WERI-Rb-1 (cell line): ENCODE results near the gene APOH.

Experiments
- DNase-seq: peaks from one replicate; pipeline ENCODE4 v3.0.0-alpha.2; 2020
- H3K27ac ChIP-seq: fragments of 250-450 bp; sonication (Bioruptor Pico); 2 replicates; pipeline ENCODE4 v1.5.1; 2020; ENCODE audit warnings: mild to moderate bottlenecking, moderate library complexity
- H3K27me3 ChIP-seq: fragments of 250-450 bp; sonication (Bioruptor Pico); 2 replicates; pipeline ENCODE4 v1.5.1; 2021; ENCODE audit warnings: mild to moderate bottlenecking, low read depth, moderate library complexity; ENCODE audit not compliant: insufficient read depth, severe bottlenecking
- H3K36me3 ChIP-seq: fragments of 250-450 bp; sonication (Bioruptor Pico); 2 replicates; pipeline ENCODE4 v1.5.1; 2020; ENCODE audit warnings: mild to moderate bottlenecking, moderate library complexity
- H3K4me3 ChIP-seq: 2 replicates; pipeline ENCODE4 v1.5.1; 2011; ENCODE audit warnings: low read depth, mild to moderate bottlenecking, control low read depth, low read length
- H3K9me3 ChIP-seq: fragments of 250-450 bp; sonication (Bioruptor Pico); 2 replicates; pipeline ENCODE4 v1.5.1; 2021; ENCODE audit warnings: mild to moderate bottlenecking, moderate library complexity; ENCODE audit not compliant: severe bottlenecking
- TF ChIP-seq, protein P1 (sequence below): IDR thresholded peaks from 2 replicates; pipeline ENCODE4 v1.5.1; 2011; ENCODE audit warnings: low read depth, mild to moderate bottlenecking, control low read depth, inconsistent platforms, low read length

APOH gene

DNA sequence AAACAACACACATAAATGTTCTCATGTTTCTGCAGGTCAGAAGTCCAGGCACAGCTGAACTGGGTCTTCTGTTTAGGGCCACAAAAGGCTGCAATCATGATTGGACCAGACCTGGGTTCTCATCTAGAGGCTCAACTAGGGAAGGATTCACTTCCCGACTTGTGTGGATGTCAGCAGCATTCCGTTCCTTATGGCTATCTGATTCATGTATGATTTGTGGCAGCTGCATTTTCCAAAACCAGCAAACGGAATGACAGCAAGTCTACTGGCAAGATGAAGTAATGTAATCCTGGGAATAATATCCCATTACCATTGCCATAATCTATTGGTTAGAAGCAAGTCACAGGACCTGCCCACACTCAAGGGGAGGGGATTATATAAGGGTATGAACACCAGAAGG, 59.4 kb downstream of the APOH start:
- no peaks in the 10 kb centered on the region for H3K9me3 ChIP-seq
- H3K36me3 ChIP-seq = no peaks in the 10 kb centered on the region
- DNase-seq = no peak
- no peak overlapping the region for H3K4me3 ChIP-seq
- H3K27ac ChIP-seq = no peak overlapping the region
- no peaks in the 10 kb centered on the region for H3K27me3 ChIP-seq
- TF ChIP-seq, protein P1, sequence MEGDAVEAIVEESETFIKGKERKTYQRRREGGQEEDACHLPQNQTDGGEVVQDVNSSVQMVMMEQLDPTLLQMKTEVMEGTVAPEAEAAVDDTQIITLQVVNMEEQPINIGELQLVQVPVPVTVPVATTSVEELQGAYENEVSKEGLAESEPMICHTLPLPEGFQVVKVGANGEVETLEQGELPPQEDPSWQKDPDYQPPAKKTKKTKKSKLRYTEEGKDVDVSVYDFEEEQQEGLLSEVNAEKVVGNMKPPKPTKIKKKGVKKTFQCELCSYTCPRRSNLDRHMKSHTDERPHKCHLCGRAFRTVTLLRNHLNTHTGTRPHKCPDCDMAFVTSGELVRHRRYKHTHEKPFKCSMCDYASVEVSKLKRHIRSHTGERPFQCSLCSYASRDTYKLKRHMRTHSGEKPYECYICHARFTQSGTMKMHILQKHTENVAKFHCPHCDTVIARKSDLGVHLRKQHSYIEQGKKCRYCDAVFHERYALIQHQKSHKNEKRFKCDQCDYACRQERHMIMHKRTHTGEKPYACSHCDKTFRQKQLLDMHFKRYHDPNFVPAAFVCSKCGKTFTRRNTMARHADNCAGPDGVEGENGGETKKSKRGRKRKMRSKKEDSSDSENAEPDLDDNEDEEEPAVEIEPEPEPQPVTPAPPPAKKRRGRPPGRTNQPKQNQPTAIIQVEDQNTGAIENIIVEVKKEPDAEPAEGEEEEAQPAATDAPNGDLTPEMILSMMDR = no peak

GRCh38 chr17:66167189-66167815, 61.9 kb downstream of the APOH start:
- TF ChIP-seq, protein P1 = no peak
- H3K27ac ChIP-seq = no peak overlapping the region
- no peaks in the 10 kb centered on the region for H3K27me3 ChIP-seq
- DNase-seq = no peak
- no peaks in the 10 kb centered on the region for H3K36me3 ChIP-seq
- H3K9me3 ChIP-seq = no peaks in the 10 kb centered on the region
- H3K4me3 ChIP-seq = no peak overlapping the region

- Histone ChIP-seq H3K27me3 (no peaks in the 10 kb centered on the region), H3K9me3 (no peaks in the 10 kb centered on the region), H3K4me3 (no peak overlapping the region), H3K27ac (no peak overlapping the region), H3K36me3 (no peaks in the 10 kb centered on the region)
- DNase-seq = no peak
- TF ChIP-seq, protein P1 = peak; percentile 50
These were observed 63.6 kb downstream of the APOH start for GRCh38 chr17:66165537-66166123.
